ENCODE data around the gene BTNL3. TPM values are rescaled to one million over a fixed set of nuclear protein-coding genes. Genes with fewer than 3 reads are reported as not detected.

Gene BTNL3
- polyA plus RNA-seq, 2 of the 4 experiments (the other 2 are of a cell fraction): not detected

GRCh38 chr5:181020688-181021087 lies 32.0 kb downstream of the BTNL3 start:
- no peak for FAIRE-seq
- Histone ChIP-seq H3K4me3 (no peak overlapping the region), H3K4me1 (no peaks in the 10 kb centered on the region), H3K27ac (no peak overlapping the region), H3K4me2 (no peak overlapping the region), H3K9me3 (peaks cover 6% of the 10 kb centered on the region; the same call in 1 of the 3 replicates)
- POLR2A ChIA-PET: no interaction called here
- WGBS (ENCODE audit: missing lambda C conversion rate): 46% methylated on average over 3 of the region's 3 CpGs
- no peak for ATAC-seq
- DNase-seq (ENCODE audit: low read depth in 1 of 2, low spot score in 1 of 2): no peak
- CTCF ChIA-PET: no interaction called here
- TF ChIP-seq CHD2 (IDR thresholded peaks at IDR 0.05; ENCODE audit: low read length, partially characterized antibody): no peak
- TF ChIP-seq RAD21 (conservative IDR thresholded peaks at IDR 0.05 in 1 of 2, IDR thresholded peaks at IDR 0.05 in 1 of 2): no peak
- TF ChIP-seq FOXS1 (CRISPR knock-in tag; IDR thresholded peaks at IDR 0.05): no peak
- no peak for TF ChIP-seq ATOH8 (CRISPR knock-in tag; IDR thresholded peaks at IDR 0.05; ENCODE audit: low read depth)
- TF ChIP-seq HEYL (CRISPR knock-in tag; IDR thresholded peaks at IDR 0.05): no peak
- no peak for TF ChIP-seq USF2 (IDR thresholded peaks at IDR 0.05)
- no peak for TF ChIP-seq MAFK (IDR thresholded peaks at IDR 0.05; ENCODE audit: partially characterized antibody)
- TF ChIP-seq, protein P1, sequence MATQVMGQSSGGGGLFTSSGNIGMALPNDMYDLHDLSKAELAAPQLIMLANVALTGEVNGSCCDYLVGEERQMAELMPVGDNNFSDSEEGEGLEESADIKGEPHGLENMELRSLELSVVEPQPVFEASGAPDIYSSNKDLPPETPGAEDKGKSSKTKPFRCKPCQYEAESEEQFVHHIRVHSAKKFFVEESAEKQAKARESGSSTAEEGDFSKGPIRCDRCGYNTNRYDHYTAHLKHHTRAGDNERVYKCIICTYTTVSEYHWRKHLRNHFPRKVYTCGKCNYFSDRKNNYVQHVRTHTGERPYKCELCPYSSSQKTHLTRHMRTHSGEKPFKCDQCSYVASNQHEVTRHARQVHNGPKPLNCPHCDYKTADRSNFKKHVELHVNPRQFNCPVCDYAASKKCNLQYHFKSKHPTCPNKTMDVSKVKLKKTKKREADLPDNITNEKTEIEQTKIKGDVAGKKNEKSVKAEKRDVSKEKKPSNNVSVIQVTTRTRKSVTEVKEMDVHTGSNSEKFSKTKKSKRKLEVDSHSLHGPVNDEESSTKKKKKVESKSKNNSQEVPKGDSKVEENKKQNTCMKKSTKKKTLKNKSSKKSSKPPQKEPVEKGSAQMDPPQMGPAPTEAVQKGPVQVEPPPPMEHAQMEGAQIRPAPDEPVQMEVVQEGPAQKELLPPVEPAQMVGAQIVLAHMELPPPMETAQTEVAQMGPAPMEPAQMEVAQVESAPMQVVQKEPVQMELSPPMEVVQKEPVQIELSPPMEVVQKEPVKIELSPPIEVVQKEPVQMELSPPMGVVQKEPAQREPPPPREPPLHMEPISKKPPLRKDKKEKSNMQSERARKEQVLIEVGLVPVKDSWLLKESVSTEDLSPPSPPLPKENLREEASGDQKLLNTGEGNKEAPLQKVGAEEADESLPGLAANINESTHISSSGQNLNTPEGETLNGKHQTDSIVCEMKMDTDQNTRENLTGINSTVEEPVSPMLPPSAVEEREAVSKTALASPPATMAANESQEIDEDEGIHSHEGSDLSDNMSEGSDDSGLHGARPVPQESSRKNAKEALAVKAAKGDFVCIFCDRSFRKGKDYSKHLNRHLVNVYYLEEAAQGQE (IDR thresholded peaks at IDR 0.05): no peak
- TF ChIP-seq, protein P2, sequence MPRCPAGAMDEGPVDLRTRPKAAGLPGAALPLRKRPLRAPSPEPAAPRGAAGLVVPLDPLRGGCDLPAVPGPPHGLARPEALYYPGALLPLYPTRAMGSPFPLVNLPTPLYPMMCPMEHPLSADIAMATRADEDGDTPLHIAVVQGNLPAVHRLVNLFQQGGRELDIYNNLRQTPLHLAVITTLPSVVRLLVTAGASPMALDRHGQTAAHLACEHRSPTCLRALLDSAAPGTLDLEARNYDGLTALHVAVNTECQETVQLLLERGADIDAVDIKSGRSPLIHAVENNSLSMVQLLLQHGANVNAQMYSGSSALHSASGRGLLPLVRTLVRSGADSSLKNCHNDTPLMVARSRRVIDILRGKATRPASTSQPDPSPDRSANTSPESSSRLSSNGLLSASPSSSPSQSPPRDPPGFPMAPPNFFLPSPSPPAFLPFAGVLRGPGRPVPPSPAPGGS (IDR thresholded peaks at IDR 0.05): no peak
- no peak for TF ChIP-seq EP300 (IDR thresholded peaks at IDR 0.05)
- TF ChIP-seq JUN (IDR thresholded peaks at IDR 0.05): no peak
- no peak for TF ChIP-seq CTCF (IDR thresholded peaks at IDR 0.05)
- TF ChIP-seq FOSB (CRISPR knock-in tag; IDR thresholded peaks at IDR 0.05): no peak
- no peak for TF ChIP-seq HOXA7 (CRISPR knock-in tag; IDR thresholded peaks at IDR 0.05)
- no peak for TF ChIP-seq NR3C1 (IDR thresholded peaks at IDR 0.05)
- no peak for TF ChIP-seq HES2 (IDR thresholded peaks at IDR 0.05)
- TF ChIP-seq KDM5A (IDR thresholded peaks at IDR 0.05): no peak
- TF ChIP-seq TP53 (CRISPR knock-in tag; IDR thresholded peaks at IDR 0.05): no peak

Measured in A549 (cell line).